Measurements from ENCODE around the gene RAP1GAP. TPM values are rescaled to one million over a fixed set of nuclear protein-coding genes. Genes with fewer than 3 reads are reported as not detected.
A peak's percentile ranks its signal among the peaks of the same experiment; 100 is the strongest.

Gene RAP1GAP
- total RNA-seq, 2 donors from 2014 or later: 8.0 to 8.2 TPM

- no peak for DNase-seq
- Histone ChIP-seq H3K27ac (ENCODE audit: low read depth, low read length) (no peak overlapping the region), H3K4me3 (ENCODE audit: low read length) (no peak overlapping the region), H3K9me3 (ENCODE audit: control insufficient read depth, low read length) (no peaks in the 10 kb centered on the region), H3K9ac (ENCODE audit: extremely low read depth, low read length, poor library complexity, severe bottlenecking) (no peak overlapping the region), H3K27me3 (ENCODE audit: control insufficient read depth, insufficient read depth, low read length, poor library complexity, severe bottlenecking) (no peaks in the 10 kb centered on the region), H3K36me3 (ENCODE audit: control insufficient read depth, insufficient read depth, low read length) (peaks cover 84% of the 10 kb centered on the region), H3K4me1 (ENCODE audit: control insufficient read depth, insufficient read depth, low read length) (no peaks in the 10 kb centered on the region)
- peaks cover 42% of the 10 kb centered on the region for H3K36me3 Mint-ChIP-seq (ENCODE audit: low read depth)
- no peak overlapping the region for H3K4me3 Mint-ChIP-seq
- no peaks in the 10 kb centered on the region for H3K27me3 Mint-ChIP-seq (ENCODE audit: insufficient read depth)
- peaks cover 23% of the 10 kb centered on the region for H3K4me1 Mint-ChIP-seq
- H3K27ac Mint-ChIP-seq: no peak overlapping the region
- 90 to 100% methylated on average over 3 to 5 of the region's 5 CpGs for WGBS, 2 experiments (ENCODE audit: insufficient coverage in 1 of 2, insufficient read length in 1 of 2)
- no peak for TF ChIP-seq CTCF (conservative IDR thresholded peaks at IDR 0.05)
- H3K9me3 Mint-ChIP-seq: no peaks in the 10 kb centered on the region
These were observed 35.0 kb upstream of the RAP1GAP start for GRCh38 chr1:21704145-21704544.

- no peak overlapping the region for H3K9ac ChIP-seq (ENCODE audit: extremely low read depth, low read length, poor library complexity, severe bottlenecking)
- Mint-ChIP-seq H3K27me3 (ENCODE audit: insufficient read depth) (no peaks in the 10 kb centered on the region), H3K4me3 (no peak overlapping the region), H3K4me1 (peaks cover 23% of the 10 kb centered on the region), H3K36me3 (ENCODE audit: low read depth) (peaks cover 45% of the 10 kb centered on the region), H3K9me3 (no peaks in the 10 kb centered on the region), H3K27ac (peak overlapping the region; percentile 73)
- H3K27me3 ChIP-seq (ENCODE audit: control insufficient read depth, insufficient read depth, low read length, poor library complexity, severe bottlenecking): no peaks in the 10 kb centered on the region
- peaks cover 81% of the 10 kb centered on the region for H3K36me3 ChIP-seq (ENCODE audit: control insufficient read depth, insufficient read depth, low read length)
- 92% methylated on average over 3 of the region's 3 CpGs; no CpG with 5 or more reads in 1 of the 2 experiments for WGBS, 2 experiments (ENCODE audit: insufficient coverage in 1 of 2, insufficient read length in 1 of 2)
- H3K9me3 ChIP-seq (ENCODE audit: control insufficient read depth, low read length): no peaks in the 10 kb centered on the region
- TF ChIP-seq CTCF (conservative IDR thresholded peaks at IDR 0.05): peak; percentile 74
- H3K27ac ChIP-seq (ENCODE audit: low read depth, low read length): no peak overlapping the region
- no peaks in the 10 kb centered on the region for H3K4me1 ChIP-seq (ENCODE audit: control insufficient read depth, insufficient read depth, low read length)
- no peak for DNase-seq
- no peak overlapping the region for H3K4me3 ChIP-seq (ENCODE audit: low read length)
These were observed 34.3 kb upstream of the RAP1GAP start for GRCh38 chr1:21703318-21703963.

- Mint-ChIP-seq H3K4me1 (peaks cover 23% of the 10 kb centered on the region), H3K36me3 (ENCODE audit: low read depth) (peaks cover 48% of the 10 kb centered on the region), H3K27me3 (ENCODE audit: insufficient read depth) (no peaks in the 10 kb centered on the region), H3K4me3 (no peak overlapping the region), H3K27ac (no peak overlapping the region), H3K9me3 (no peaks in the 10 kb centered on the region)
- H3K9me3 ChIP-seq (ENCODE audit: control insufficient read depth, low read length): no peaks in the 10 kb centered on the region
- H3K9ac ChIP-seq (ENCODE audit: extremely low read depth, low read length, poor library complexity, severe bottlenecking): no peak overlapping the region
- H3K4me3 ChIP-seq (ENCODE audit: low read length): no peak overlapping the region
- TF ChIP-seq CTCF (conservative IDR thresholded peaks at IDR 0.05): no peak
- no peak overlapping the region for H3K27ac ChIP-seq (ENCODE audit: low read depth, low read length)
- 94 to 100% methylated on average over 4 of the region's 4 CpGs for WGBS, 2 experiments (ENCODE audit: insufficient coverage in 1 of 2, insufficient read length in 1 of 2)
- H3K27me3 ChIP-seq (ENCODE audit: control insufficient read depth, insufficient read depth, low read length, poor library complexity, severe bottlenecking): no peaks in the 10 kb centered on the region
- no peak for DNase-seq
- peaks cover 80% of the 10 kb centered on the region for H3K36me3 ChIP-seq (ENCODE audit: control insufficient read depth, insufficient read depth, low read length)
- no peaks in the 10 kb centered on the region for H3K4me1 ChIP-seq (ENCODE audit: control insufficient read depth, insufficient read depth, low read length)
These were observed 33.6 kb upstream of the RAP1GAP start for GRCh38 chr1:21702780-21703179.
